Right lung (tissue), 5 donors: ENCODE data around the gene MAP1B. TPM values are rescaled to one million over a fixed set of nuclear protein-coding genes. Genes with fewer than 3 reads are reported as not detected.
A peak's percentile ranks its signal among the peaks of the same experiment; 100 is the strongest.
"Not testable (repeated sequence)": the region's sequence is repeated elsewhere in the genome, so short reads cannot be mapped to it uniquely, and the experiment has no call there.

Experiments
- DNase-seq, 2 donors: peaks; one replicate each; pipeline ENCODE4 v3.0.0-alpha.2; 2013
- polyA plus RNA-seq, 5 donors: library from polyadenylated mRNA; unstranded; fragments of 120-200 nt; gene quantifications; one replicate each; pipeline versions ENCODE4 v1.2.1 to v1.2.3, GENCODE V29; 2013; ENCODE audit warnings: inconsistent platforms in 1 of 5, low replicate concordance in 1 of 5; ENCODE audit not compliant: insufficient read length in 5 of 5, insufficient read depth in 1 of 5

Gene MAP1B
- polyA plus RNA-seq, 5 donors = 15.2 to 22.4 (median 16.1) TPM

DNA sequence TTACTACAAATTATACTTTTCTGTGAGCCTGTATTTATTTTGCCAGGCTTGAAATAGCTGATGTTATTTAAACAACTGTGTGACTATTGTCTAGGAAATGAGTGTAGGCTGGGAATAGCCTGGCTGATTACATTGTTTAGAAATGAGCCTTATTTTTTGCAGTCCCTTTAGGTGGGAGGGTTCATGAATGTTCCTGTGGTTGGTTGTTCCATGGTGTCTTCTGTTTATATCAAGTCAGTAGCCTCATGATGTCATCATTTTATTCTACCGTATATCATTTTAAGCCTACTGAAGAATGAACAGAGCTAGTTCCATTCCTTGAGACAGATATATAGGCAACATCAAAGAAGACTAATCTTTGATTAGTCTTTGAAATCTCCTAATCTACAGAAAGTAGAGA lies 53.1 kb downstream of the MAP1B start:
- no peak for DNase-seq

DNA sequence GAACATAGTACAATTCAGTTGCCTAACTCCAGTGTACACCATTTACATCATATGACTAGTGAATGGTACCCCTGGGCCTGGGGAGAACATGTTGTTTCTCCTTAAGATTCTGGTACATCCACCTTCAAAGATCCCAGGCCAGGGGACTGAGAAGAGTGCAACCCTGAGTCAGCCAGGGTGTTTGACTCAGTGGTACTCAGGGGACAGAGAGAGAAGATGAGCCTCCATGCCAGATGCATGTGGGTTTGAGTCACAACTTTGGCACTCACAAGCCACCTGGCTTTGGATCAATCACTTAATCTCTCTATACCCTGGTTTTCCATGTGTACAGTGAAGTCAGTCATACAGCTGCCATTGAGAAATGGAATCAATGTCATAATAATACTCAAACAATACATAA lies 53.7 kb downstream of the MAP1B start:
- no peak for DNase-seq

GRCh38 chr5:72161951-72162350 lies 54.7 kb downstream of the MAP1B start:
- DNase-seq = no peak

- DNase-seq = no peak
These were observed 56.2 kb downstream of the MAP1B start for GRCh38 chr5:72163349-72163983.

- peak; percentile 85 to 89 for DNase-seq
These were observed 59.0 kb downstream of the MAP1B start for GRCh38 chr5:72166070-72166979.

GRCh38 chr5:72167257-72167656 lies 60.0 kb downstream of the MAP1B start:
- DNase-seq = no peak

- DNase-seq = no peak
These were observed 60.5 kb downstream of the MAP1B start for GRCh38 chr5:72167804-72168203.

- no peak for DNase-seq
These were observed 62.8 kb downstream of the MAP1B start for GRCh38 chr5:72170101-72170500.

- not testable (repeated sequence) for DNase-seq
These were observed 63.9 kb downstream of the MAP1B start for GRCh38 chr5:72171181-72171580.

GRCh38 chr5:72171667-72172066 lies 64.4 kb downstream of the MAP1B start:
- DNase-seq = no peak

DNA sequence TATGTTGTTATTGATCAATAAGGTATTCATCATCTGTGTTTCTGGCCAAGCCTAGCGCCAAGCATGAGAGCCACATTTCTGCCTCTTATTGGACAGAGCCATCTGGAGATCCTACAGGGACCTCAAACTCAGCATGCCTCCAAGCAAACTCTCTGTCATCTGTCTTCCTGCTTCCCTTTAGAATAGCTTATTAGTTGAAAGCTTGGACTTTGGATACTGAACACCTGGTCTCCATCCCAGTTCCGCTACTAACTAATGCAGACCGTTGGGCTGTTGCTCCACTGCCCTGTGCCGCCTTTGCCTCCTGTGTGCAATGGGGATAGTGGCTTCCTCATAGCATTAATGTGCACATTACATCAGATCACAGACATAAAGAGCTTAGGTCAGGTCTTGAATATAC lies 65.5 kb downstream of the MAP1B start:
- DNase-seq = no peak

DNA sequence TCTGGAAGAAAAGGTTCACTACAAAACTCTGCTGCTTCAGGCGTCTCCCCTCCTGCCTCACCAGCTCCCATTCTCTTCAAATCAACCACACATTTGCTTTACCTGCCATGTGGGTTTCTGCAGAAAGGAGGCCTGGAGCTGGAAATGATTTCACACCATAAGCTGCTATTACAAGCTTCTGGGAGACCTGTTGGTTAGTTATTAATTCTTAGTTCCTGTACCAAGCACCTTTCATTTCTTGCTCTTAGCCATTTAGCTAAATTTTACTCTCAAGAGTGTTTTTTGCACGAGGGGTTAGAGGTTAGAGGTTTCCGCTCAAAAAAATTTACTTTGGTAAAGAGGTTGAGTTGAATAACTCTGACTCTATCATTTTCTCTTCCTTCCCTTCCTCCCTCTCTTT lies 70.3 kb downstream of the MAP1B start:
- DNase-seq = no peak

GRCh38 chr5:72179028-72179815 lies 71.9 kb downstream of the MAP1B start:
- no peak for DNase-seq

DNA sequence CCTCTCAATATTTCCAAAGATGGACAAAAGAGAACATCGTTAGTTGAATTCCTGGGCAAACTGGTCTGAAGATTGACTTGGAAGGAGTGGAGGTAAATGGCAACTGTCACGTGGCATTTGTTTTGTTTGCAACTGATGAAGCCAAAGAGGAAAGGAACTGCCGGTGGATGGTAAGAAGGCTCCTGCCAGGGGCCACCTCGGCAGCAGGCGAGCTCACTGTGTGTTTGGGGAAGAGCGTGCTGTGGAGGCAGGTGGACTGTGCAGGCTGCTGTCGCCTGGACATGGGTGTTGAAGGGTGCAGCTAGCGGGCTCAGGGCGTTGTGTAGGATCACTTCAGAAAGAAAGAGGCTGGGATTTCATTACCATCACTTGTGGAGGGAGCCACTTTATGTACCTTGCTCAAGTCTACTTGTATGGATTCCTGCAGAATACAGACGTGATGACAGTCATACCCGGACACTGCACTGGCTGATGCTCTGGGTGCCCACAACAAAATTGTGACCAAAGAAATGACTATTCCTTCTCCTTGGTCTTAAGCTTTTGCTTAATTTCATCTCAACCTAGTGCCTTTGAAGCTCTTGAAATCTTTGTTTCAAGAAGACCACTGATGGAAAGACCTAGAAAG lies 72.7 kb downstream of the MAP1B start:
- DNase-seq = no peak

- DNase-seq = no peak
These were observed 73.7 kb downstream of the MAP1B start for GRCh38 chr5:72180925-72181324.

DNA sequence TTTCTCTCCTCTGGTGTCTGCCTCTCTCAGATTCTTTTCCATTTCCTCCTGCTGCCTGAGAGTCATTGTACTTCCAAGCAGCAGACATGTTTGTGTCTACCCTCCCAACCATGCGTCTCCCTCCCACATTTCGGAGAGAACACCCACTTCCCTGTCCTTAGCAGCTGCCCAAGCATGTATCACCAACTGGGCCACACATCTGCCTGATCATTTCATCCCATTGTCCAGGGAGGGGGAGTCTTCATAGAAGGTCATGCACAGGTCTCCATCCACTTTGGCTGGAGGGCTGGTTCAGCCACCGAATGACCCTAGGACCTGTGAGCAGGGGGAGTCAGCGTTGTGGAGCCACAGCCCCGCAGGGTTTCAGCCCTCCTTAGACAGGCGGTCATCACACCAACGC lies 75.4 kb downstream of the MAP1B start:
- no peak for DNase-seq

DNA sequence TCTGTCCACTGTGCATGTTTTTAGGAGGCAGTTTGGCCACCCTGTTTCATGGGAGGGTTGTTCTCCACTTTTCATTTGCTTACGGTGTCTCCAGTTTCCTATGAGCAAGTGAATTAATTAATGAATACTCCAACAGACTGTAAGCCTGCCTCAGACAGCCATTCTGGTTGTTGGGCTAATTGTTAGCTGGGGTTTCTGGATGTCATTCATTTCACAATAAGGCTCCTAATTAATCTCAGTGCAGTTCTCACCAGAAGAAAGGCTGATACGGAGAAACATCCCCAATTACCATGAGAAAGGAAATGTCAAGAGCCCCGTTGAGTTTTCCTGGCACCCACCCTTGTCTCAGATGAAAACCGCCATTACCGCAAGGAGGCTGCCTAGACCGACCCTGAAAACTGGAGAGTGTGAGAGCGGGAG lies 75.8 kb downstream of the MAP1B start:
- no peak for DNase-seq

- no peak for DNase-seq
These were observed 77.1 kb downstream of the MAP1B start for GRCh38 chr5:72184408-72184807.

DNA sequence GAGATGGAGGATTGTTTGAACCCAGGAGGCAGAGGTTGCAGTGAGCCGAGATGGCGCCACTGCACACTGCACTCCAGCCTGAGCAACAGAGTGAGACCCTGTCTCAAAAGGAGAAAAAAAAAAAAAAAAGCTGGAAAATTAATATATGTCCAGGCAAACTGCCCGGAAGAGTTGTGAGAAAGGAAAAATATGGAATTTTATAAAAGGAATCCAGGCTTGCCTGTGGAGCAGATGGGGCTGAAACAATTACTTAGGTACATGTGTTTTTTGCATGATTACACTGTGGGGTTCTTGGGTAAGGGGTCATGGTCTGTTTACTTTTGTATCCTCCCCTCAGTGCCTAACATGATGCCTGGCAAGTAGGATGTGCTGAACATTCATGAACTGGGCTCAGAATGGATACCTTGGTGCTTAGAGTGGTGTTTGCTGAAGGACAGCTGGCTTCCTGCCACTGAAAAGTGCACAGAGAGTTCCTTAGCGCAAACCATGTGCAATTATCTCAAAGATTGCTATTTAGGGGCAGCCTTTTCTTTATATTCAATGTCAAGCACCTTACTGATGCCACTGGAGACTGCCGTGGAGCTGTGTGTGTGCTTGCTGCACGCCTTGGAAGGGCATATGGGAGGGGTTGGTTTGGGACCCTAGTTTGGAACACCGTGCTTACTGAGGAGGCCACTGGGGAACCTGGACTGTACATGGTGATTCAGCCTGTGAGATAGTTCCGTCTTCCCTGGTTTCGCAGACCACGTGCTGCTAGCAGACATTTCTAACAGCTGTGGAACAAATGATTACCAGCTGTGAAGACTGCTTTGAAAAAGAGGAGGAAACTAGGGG lies 78.4 kb downstream of the MAP1B start:
- DNase-seq = no peak

- DNase-seq = no peak
These were observed 80.3 kb downstream of the MAP1B start for GRCh38 chr5:72187388-72188075.
